K562 (cell line): ENCODE measurements around the gene UPF1. TPM values are rescaled to one million over a fixed set of nuclear protein-coding genes. Genes with fewer than 3 reads are reported as not detected.

Source experiments
- CBX3 ChIP-seq, 2 experiments: IDR thresholded peaks; 1 replicate in 1 of 2; 2 replicates in 1 of 2; pipeline ENCODE4 v1.6.1; 2012; ENCODE audit warnings: inconsistent platforms in 2 of 2, low read length in 2 of 2, borderline replicate concordance in 1 of 2, control low read depth in 1 of 2
- CREM ChIP-seq: IDR thresholded peaks from 2 replicates; pipeline ENCODE4 v1.6.1; 2014; ENCODE audit warnings: antibody characterized with exemption, low read depth
- DIDO1 ChIP-seq: fragments of 450-650 bp; IDR thresholded peaks from 2 replicates; pipeline ENCODE4 v1.6.1; 2016; ENCODE audit warnings: low read depth, missing biosample characterization, missing genetic modification characterization
- ESRRB ChIP-seq: fragments of 250-450 bp; sonication (Bioruptor Pico); IDR thresholded peaks from 2 replicates; pipeline ENCODE4 v1.5.0; 2020; ENCODE audit warnings: mild to moderate bottlenecking, moderate library complexity, borderline replicate concordance
- ETV6 ChIP-seq, 3 experiments: fragments of 150-350 bp in 1 of 3; sonication (generic) in 1 of 3; formaldehyde crosslinking in 1 of 3; IDR thresholded peaks; 2 replicates each; pipeline versions ENCODE4 v1.6.1 to v1.8.0; 2014 to 2022; ENCODE audit warnings: borderline replicate concordance in 2 of 3, low read depth in 2 of 3, antibody characterized with exemption in 1 of 3, low read length in 1 of 3, mild to moderate bottlenecking in 1 of 3, missing genetic modification reagents in 1 of 3
- HCFC1 ChIP-seq: IDR thresholded peaks from 2 replicates; pipeline ENCODE4 v1.6.1; 2012; ENCODE audit warnings: low read depth, low read length, improper control_type of control experiment
- HOMEZ ChIP-seq: fragments of 250-450 bp; sonication (Bioruptor Pico); IDR thresholded peaks from 2 replicates; pipeline ENCODE4 v1.4.0; 2020; ENCODE audit warnings: mild to moderate bottlenecking, moderate library complexity
- MCM2 ChIP-seq: fragments of 450-650 bp; IDR thresholded peaks from 2 replicates; pipeline ENCODE4 v1.6.1; 2017; ENCODE audit warnings: low read depth, mild to moderate bottlenecking
- MYC ChIP-seq, 2 experiments: fragments of 250-450 bp in 1 of 2; sonication (Bioruptor Pico) in 1 of 2; IDR thresholded peaks; 2 replicates each; pipeline versions ENCODE4 v1.5.1 to v1.6.1; 2012 to 2021; ENCODE audit warnings: low read depth in 2 of 2, borderline replicate concordance in 1 of 2, improper control_type of control experiment in 1 of 2, low read length in 1 of 2, mild to moderate bottlenecking in 1 of 2, moderate library complexity in 1 of 2
- NCOA2 ChIP-seq, 2 experiments: fragments of 450-650 bp; IDR thresholded peaks; 2 replicates each; pipeline ENCODE4 v1.6.1; 2018; ENCODE audit warnings: mild to moderate bottlenecking in 2 of 2, moderate library complexity in 1 of 2; ENCODE audit not compliant: partially characterized antibody in 2 of 2
- NR2C1 ChIP-seq, 2 experiments: fragments of 450-650 bp; IDR thresholded peaks; 2 replicates each; pipeline ENCODE4 v1.6.1; 2017; ENCODE audit warnings: mild to moderate bottlenecking in 2 of 2, antibody characterized with exemption in 1 of 2, inconsistent platforms in 1 of 2, missing compliant biosample characterization in 1 of 2, missing genetic modification characterization in 1 of 2
- PHF20 ChIP-seq: fragments of 450-650 bp; IDR thresholded peaks from 2 replicates; pipeline ENCODE4 v1.6.1; 2018; ENCODE audit not compliant: partially characterized antibody
- RBFOX2 ChIP-seq: fragments of 200-400 bp; formaldehyde crosslinking; IDR thresholded peaks from 2 replicates; pipeline ENCODE4 v1.6.1; 2017; ENCODE audit warnings: low read depth, mild to moderate bottlenecking, low read length, moderate library complexity
- SFPQ ChIP-seq: fragments of 200-400 bp; formaldehyde crosslinking; IDR thresholded peaks from 2 replicates; pipeline ENCODE4 v1.6.1; 2017; ENCODE audit warnings: mild to moderate bottlenecking, low read depth, low read length, moderate library complexity
- SMARCA4 ChIP-seq: fragments of 450-650 bp; IDR thresholded peaks from 2 replicates; pipeline ENCODE4 v1.6.1; 2016
- SPI1 ChIP-seq: IDR thresholded peaks from 2 replicates; pipeline ENCODE4 v1.6.1; 2011; ENCODE audit warnings: low read depth, low read length, control low read depth, borderline replicate concordance
- SRSF1 ChIP-seq: fragments of 200-400 bp; formaldehyde crosslinking; IDR thresholded peaks from 2 replicates; pipeline ENCODE4 v1.6.1; 2017; ENCODE audit warnings: mild to moderate bottlenecking, low read depth, low read length, moderate library complexity
- ZNF121 ChIP-seq: sonication (generic); formaldehyde crosslinking; conservative IDR thresholded peaks from 2 replicates; pipeline ENCODE4 v1.8.0; 2022; ENCODE audit warnings: missing genetic modification reagents
- ZNF830 ChIP-seq: fragments of 250-450 bp; sonication (Bioruptor Pico); IDR thresholded peaks from 2 replicates; pipeline ENCODE4 v1.5.0; 2021; ENCODE audit warnings: mild to moderate bottlenecking
- polyA plus RNA-seq, 8 experiments: library from polyadenylated mRNA; depleted of rRNA in 4 of 8; stranded (reverse) in 5 of 8; unstranded in 3 of 8; fragments of >200 nt; fragmentation: Nextera tagmentation in 2 of 8; fragmentation: Illumina TruSeq in 1 of 8; extraction: Ambion mirVana in 2 of 8; extraction: Trizol in 1 of 8; gene quantifications; 2 replicates each; pipeline versions ENCODE4 v1.2.1 to v1.2.3, GENCODE V29; 2011 to 2014; ENCODE audit warnings: inconsistent platforms in 1 of 8, missing spikeins in 1 of 8
- total RNA-seq, 7 experiments: library from RNA; depleted of rRNA in 6 of 7; stranded (reverse); fragments of >200 nt in 6 of 7; fragmentation: Illumina TruSeq in 2 of 7; extraction: Trizol in 2 of 7; gene quantifications; 2 replicates each; pipeline versions ENCODE4 v1.2.1 to v1.2.3, GENCODE V29; 2011 to 2021; ENCODE audit warnings: low replicate concordance in 1 of 7
- TF ChIP-seq, protein P1 (sequence below): fragments of 450-650 bp; IDR thresholded peaks from 2 replicates; pipeline ENCODE4 v1.7.1; 2018; ENCODE audit warnings: mild to moderate bottlenecking, low read depth; ENCODE audit not compliant: partially characterized antibody

The UPF1 gene
- total and polyA plus RNA-seq, 9 of the 15 experiments (the other 6 are each of a cell fraction or from before 2014, with no cell fraction given): 0.34 to 103 (median 27.9) TPM

- TF ChIP-seq PHF20 (no peak), ZNF121 (CRISPR knock-in tag) (no peak), ESRRB (CRISPR knock-in tag) (no peak), HOMEZ (CRISPR knock-in tag) (no peak), NR2C1 (IDR thresholded peaks at IDR 0.05) (peak; percentile 90), NR2C1 (tag; IDR thresholded peaks at IDR 0.05) (peak; percentile 96), MCM2 (no peak), CREM (0 out of 2 replicates have a peak, but pooled peaks have one; percentile 5), MYC (IDR thresholded peaks at IDR 0.05; ENCODE audit: low read depth, low read length) (no peak), MYC (CRISPR knock-in tag; IDR thresholded peaks at IDR 0.05; ENCODE audit: borderline replicate concordance, low read depth) (no peak), SFPQ (no peak), ETV6 (IDR thresholded peaks at IDR 0.05; ENCODE audit: borderline replicate concordance in 1 of 2, low read depth in 2 of 2, low read length in 1 of 2) (no peak), ETV6 (CRISPR knock-in tag; IDR thresholded peaks at IDR 0.05; ENCODE audit: borderline replicate concordance) (no peak), SPI1 (no peak), NCOA2 (IDR thresholded peaks at IDR 0.05; ENCODE audit: partially characterized antibody in 2 of 2) (no peak), HCFC1 (no peak), CBX3 (IDR thresholded peaks at IDR 0.05; ENCODE audit: borderline replicate concordance in 1 of 2, low read length in 2 of 2) (no peak), ZNF830 (no peak), SRSF1 (no peak), SMARCA4 (0 out of 2 replicates have a peak, but pooled peaks have one; percentile 17), DIDO1 (no peak), RBFOX2 (peak; percentile 31; the same call in 1 of the 2 replicates)
- TF ChIP-seq, protein P1, sequence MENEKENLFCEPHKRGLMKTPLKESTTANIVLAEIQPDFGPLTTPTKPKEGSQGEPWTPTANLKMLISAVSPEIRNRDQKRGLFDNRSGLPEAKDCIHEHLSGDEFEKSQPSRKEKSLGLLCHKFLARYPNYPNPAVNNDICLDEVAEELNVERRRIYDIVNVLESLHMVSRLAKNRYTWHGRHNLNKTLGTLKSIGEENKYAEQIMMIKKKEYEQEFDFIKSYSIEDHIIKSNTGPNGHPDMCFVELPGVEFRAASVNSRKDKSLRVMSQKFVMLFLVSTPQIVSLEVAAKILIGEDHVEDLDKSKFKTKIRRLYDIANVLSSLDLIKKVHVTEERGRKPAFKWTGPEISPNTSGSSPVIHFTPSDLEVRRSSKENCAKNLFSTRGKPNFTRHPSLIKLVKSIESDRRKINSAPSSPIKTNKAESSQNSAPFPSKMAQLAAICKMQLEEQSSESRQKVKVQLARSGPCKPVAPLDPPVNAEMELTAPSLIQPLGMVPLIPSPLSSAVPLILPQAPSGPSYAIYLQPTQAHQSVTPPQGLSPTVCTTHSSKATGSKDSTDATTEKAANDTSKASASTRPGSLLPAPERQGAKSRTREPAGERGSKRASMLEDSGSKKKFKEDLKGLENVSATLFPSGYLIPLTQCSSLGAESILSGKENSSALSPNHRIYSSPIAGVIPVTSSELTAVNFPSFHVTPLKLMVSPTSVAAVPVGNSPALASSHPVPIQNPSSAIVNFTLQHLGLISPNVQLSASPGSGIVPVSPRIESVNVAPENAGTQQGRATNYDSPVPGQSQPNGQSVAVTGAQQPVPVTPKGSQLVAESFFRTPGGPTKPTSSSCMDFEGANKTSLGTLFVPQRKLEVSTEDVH: peak; percentile 27
These were observed 67.0 kb downstream of the UPF1 start (continued) for GRCh38 chr19:18898607-18899408.
